Hepatocyte (in vitro differentiated cells): ENCODE measurements around the gene ASTN2.

Experiments used
- CTCF ChIP-seq: fragments of 200-600 bp; sonication (generic); IDR thresholded peaks from 2 replicates; pipeline ENCODE4 v1.5.1; 2016; ENCODE audit warnings: antibody characterized with exemption, mild to moderate bottlenecking; ENCODE audit not compliant: poor library complexity
- EZH2 ChIP-seq: fragments of 200-600 bp; sonication (generic); IDR thresholded peaks from 2 replicates; pipeline ENCODE4 v1.6.1; 2016; ENCODE audit warnings: antibody characterized with exemption, mild to moderate bottlenecking, borderline replicate concordance
- EZH2phosphoT487 ChIP-seq: fragments of 200-600 bp; sonication (generic); IDR thresholded peaks from one replicate; pipeline ENCODE4 v1.6.1; 2018; ENCODE audit warnings: antibody characterized with exemption, mild to moderate bottlenecking, low read depth, moderate library complexity; ENCODE audit not compliant: unreplicated experiment, severe bottlenecking

DNA sequence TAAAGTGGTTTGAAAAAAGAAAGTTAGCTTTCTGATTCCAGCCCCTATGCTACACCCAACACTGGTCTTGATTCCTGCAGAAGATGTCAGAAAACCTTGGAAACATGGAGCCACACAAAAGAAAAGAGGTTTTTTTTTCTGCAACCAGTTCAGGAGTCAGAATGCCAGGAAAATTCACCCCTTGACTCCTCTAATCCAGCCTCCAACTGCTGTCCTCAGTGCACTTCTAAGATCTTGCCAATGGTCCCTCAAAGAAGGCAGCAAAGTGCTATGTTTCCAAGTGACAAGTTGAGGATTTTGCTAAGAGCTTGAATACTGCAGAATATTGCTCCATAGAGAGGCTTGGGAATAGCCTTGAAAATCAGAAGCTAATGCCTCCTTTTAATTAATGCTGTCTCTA, 617.6 kb downstream of the ASTN2 start:
- TF ChIP-seq CTCF (no peak), EZH2phosphoT487 (no peak), EZH2 (no peak)
